Measurements from ENCODE around the gene EP400. TPM values are rescaled to one million over a fixed set of nuclear protein-coding genes. Genes with fewer than 3 reads are reported as not detected.
A peak's percentile ranks its signal among the peaks of the same experiment; 100 is the strongest.

The EP400 gene
- total and polyA plus RNA-seq, 4 donors = 14.4 to 50.6 (median 30.8) TPM

GRCh38 chr12:131923260-131923659 lies 26.5 kb upstream of the EP400 start:
- peaks cover 3% of the 10 kb centered on the region for H3K4me1 ChIP-seq (ENCODE audit: control insufficient read depth, insufficient read depth, low read length)
- no peak overlapping the region for H3K4me3 ChIP-seq (ENCODE audit: low read depth, low read length)
- DNase-seq (ENCODE audit: low read depth in 4 of 6, low spot score in 6 of 6) = peak in 1 of 6 donors; percentile 6
- 78% methylated on average over 8 of the region's 11 CpGs for WGBS (ENCODE audit: insufficient coverage)
- no peaks in the 10 kb centered on the region for H3K9me3 ChIP-seq (ENCODE audit: control insufficient read depth, insufficient read depth, low read length)
- no peaks in the 10 kb centered on the region for H3K27me3 ChIP-seq (ENCODE audit: control insufficient read depth, insufficient read depth, low read length)
- peaks cover 53% of the 10 kb centered on the region for H3K36me3 ChIP-seq (ENCODE audit: control insufficient read depth, insufficient read depth, low read length)
- no peak overlapping the region for H3K27ac ChIP-seq (ENCODE audit: low read depth, low read length)

- no peaks in the 10 kb centered on the region for H3K27me3 ChIP-seq (ENCODE audit: control insufficient read depth, insufficient read depth, low read length)
- no peak overlapping the region for H3K4me3 ChIP-seq (ENCODE audit: low read depth, low read length)
- peaks cover 16% of the 10 kb centered on the region for H3K4me1 ChIP-seq (ENCODE audit: control insufficient read depth, insufficient read depth, low read length)
- DNase-seq (ENCODE audit: low read depth in 4 of 6, low spot score in 6 of 6) = no peak
- H3K9me3 ChIP-seq (ENCODE audit: control insufficient read depth, insufficient read depth, low read length) = no peaks in the 10 kb centered on the region
- H3K36me3 ChIP-seq (ENCODE audit: control insufficient read depth, insufficient read depth, low read length) = peaks cover 22% of the 10 kb centered on the region
- 95% methylated on average over 18 of the region's 24 CpGs for WGBS (ENCODE audit: insufficient coverage)
- no peak overlapping the region for H3K27ac ChIP-seq (ENCODE audit: low read depth, low read length)
Measured at GRCh38 chr12:131927110-131928079, 22.3 kb upstream of the EP400 start.

DNA sequence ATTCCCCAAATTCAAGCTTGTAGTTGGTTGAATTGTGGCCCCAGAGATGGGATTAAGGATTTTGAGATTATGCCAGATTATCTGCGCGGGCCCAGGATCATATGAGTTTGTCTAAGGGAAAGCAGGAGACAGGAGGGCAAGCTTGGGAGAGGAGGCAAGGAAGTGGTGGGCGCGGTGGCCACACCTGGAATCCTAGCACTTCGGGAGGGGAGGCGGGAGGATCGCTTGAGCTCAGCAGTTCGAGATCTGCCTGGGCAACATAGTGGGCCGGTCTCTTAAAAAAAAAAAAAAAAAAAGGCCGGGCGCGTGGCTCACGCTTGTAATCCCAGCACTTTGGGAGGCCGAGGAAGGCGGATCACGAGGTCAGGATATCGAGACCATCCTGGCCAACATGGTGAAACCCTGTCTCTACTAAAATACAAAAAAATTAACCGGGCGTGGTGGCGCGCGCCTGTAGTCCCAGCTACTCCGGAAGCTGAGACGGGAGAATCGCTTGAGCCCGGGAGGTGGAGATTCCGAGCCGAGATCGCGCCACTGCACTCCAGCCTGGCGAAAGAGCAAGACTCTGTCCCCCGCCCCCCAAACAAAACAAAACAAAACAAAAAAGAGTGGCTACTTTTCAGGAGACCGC lies 21.5 kb upstream of the EP400 start:
- 68% methylated on average over 12 of the region's 33 CpGs for WGBS (ENCODE audit: insufficient coverage)
- H3K36me3 ChIP-seq (ENCODE audit: control insufficient read depth, insufficient read depth, low read length) = peaks cover 21% of the 10 kb centered on the region
- DNase-seq (ENCODE audit: low read depth in 4 of 6, low spot score in 6 of 6) = peak in 2 of 6 donors; percentile 8 to 15
- H3K4me3 ChIP-seq (ENCODE audit: low read depth, low read length) = peak overlapping the region; percentile 46
- no peak overlapping the region for H3K27ac ChIP-seq (ENCODE audit: low read depth, low read length)
- H3K4me1 ChIP-seq (ENCODE audit: control insufficient read depth, insufficient read depth, low read length) = peaks cover 16% of the 10 kb centered on the region
- H3K9me3 ChIP-seq (ENCODE audit: control insufficient read depth, insufficient read depth, low read length) = no peaks in the 10 kb centered on the region
- no peaks in the 10 kb centered on the region for H3K27me3 ChIP-seq (ENCODE audit: control insufficient read depth, insufficient read depth, low read length)

GRCh38 chr12:131928711-131929580 lies 20.8 kb upstream of the EP400 start, which contains the start of gene PUS1:
Gene PUS1 (plus strand): TSS chr12:131929276. CDS start chr12:131929723, 447 bp downstream.
- WGBS (ENCODE audit: insufficient coverage) = under 1% methylated on average over 65 of the region's 84 CpGs
- Histone ChIP-seq H3K36me3 (ENCODE audit: control insufficient read depth, insufficient read depth, low read length) (peaks cover 24% of the 10 kb centered on the region), H3K4me3 (ENCODE audit: low read depth, low read length) (peak within 1 kb of the TSS; percentile 80), H3K9me3 (ENCODE audit: control insufficient read depth, insufficient read depth, low read length) (no peaks in the 10 kb centered on the region), H3K27ac (ENCODE audit: low read depth, low read length) (no peak within 1 kb of the TSS), H3K27me3 (ENCODE audit: control insufficient read depth, insufficient read depth, low read length) (no peaks in the 10 kb centered on the region), H3K4me1 (ENCODE audit: control insufficient read depth, insufficient read depth, low read length) (peaks cover 16% of the 10 kb centered on the region)
- peak; percentile 82 to 98 (median 92) for DNase-seq (ENCODE audit: low read depth in 4 of 6, low spot score in 6 of 6)

DNA sequence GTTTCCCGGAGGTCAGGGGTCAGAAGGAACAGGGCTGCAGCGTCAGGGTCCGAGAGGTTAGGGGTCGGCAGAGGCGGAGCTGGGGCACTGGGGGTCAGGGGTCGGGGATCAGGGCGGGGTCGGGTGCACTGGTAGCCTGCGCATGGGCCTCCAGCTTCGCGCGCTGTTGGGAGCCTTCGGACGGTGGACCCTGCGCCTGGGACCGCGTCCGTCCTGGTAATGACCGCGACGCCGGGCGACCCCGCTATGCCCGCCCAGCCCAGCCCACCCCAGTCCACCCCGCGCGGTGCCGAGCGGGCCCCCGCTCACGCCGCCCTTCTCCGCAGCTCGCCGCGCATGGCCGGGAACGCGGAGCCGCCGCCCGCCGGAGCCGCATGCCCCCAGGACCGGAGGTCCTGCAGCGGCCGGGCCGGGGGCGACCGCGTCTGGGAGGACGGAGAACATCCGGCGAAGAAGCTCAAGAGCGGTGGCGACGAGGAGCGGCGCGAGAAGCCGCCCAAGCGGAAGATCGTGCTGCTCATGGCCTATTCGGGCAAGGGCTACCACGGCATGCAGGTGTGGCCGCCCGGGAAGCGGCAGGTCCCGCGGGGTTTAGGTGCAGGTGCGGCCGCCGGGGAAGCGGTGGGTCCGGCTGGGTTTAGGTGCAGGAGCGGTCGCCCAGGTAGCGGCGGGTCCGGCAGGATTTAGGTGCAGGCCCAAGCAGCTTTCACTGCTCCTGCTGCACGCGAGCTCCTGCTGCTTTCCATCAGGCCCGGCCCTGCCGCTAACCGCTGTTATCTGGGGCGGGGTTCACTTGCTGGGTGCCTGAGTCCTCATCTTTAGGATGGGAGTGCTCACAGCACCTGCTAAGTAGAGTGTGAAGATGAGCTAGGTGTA lies 19.9 kb upstream of the EP400 start:
- H3K27me3 ChIP-seq (ENCODE audit: control insufficient read depth, insufficient read depth, low read length) = no peaks in the 10 kb centered on the region
- H3K4me1 ChIP-seq (ENCODE audit: control insufficient read depth, insufficient read depth, low read length) = peaks cover 16% of the 10 kb centered on the region
- H3K9me3 ChIP-seq (ENCODE audit: control insufficient read depth, insufficient read depth, low read length) = no peaks in the 10 kb centered on the region
- no peak overlapping the region for H3K27ac ChIP-seq (ENCODE audit: low read depth, low read length)
- peak overlapping the region; percentile 80 for H3K4me3 ChIP-seq (ENCODE audit: low read depth, low read length)
- no peak for DNase-seq (ENCODE audit: low read depth in 4 of 6, low spot score in 6 of 6)
- under 1% methylated on average over 87 of the region's 87 CpGs for WGBS (ENCODE audit: insufficient coverage)
- H3K36me3 ChIP-seq (ENCODE audit: control insufficient read depth, insufficient read depth, low read length) = peaks cover 32% of the 10 kb centered on the region

DNA sequence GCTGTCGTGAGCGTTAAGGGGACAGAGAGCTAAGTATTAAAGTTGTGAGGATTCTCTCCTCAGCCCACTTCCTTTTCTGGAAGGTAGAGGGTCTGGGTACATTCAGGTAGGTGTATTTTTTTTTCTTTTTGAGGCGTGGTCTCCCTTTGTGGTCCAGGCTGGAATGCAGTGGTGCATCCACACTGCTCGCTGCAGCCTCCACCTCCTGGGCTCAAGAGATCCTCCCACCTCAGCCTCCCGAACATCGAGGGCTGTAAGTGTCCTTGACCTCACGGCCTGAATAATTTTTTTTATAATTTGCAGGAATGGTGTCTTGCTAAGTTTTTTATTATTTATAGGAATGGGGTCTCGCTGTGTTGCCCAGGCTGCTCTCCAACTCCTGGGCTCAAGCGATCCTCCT lies 19.2 kb upstream of the EP400 start:
- DNase-seq (ENCODE audit: low read depth in 4 of 6, low spot score in 6 of 6) = no peak

DNA sequence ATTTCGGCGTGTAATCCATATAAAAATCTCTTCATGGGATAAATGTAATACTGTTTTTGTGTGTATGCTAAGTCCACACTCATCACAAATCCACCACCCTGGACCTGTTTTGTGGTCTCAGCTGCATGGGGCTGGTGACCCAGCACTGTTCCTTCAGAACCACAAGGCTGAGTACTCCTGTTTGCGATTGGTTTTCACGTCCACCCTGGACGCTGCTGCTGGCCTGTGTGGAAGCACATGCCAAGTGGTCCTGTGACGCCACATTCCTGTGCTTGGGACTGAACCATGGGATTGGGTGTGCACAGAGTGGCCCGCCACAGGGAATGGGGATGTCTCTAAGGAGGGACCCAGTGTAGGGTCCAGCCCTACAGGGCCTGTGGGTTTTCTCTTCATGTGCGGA lies 16.4 kb upstream of the EP400 start:
- no peak for DNase-seq (ENCODE audit: low read depth in 4 of 6, low spot score in 6 of 6)
- no peak overlapping the region for H3K4me3 ChIP-seq (ENCODE audit: low read depth, low read length)
- no peaks in the 10 kb centered on the region for H3K9me3 ChIP-seq (ENCODE audit: control insufficient read depth, insufficient read depth, low read length)
- H3K36me3 ChIP-seq (ENCODE audit: control insufficient read depth, insufficient read depth, low read length) = peaks cover 40% of the 10 kb centered on the region
- H3K27me3 ChIP-seq (ENCODE audit: control insufficient read depth, insufficient read depth, low read length) = no peaks in the 10 kb centered on the region
- peaks cover 12% of the 10 kb centered on the region for H3K4me1 ChIP-seq (ENCODE audit: control insufficient read depth, insufficient read depth, low read length)
- H3K27ac ChIP-seq (ENCODE audit: low read depth, low read length) = no peak overlapping the region
- WGBS (ENCODE audit: insufficient coverage) = 100% methylated on average over 6 of the region's 8 CpGs

More for the DNA sequence above, 19.2 kb upstream of the EP400 start:
- Histone ChIP-seq H3K4me3 (ENCODE audit: low read depth, low read length) (peak overlapping the region; percentile 40), H3K27ac (ENCODE audit: low read depth, low read length) (no peak overlapping the region), H3K27me3 (ENCODE audit: control insufficient read depth, insufficient read depth, low read length) (no peaks in the 10 kb centered on the region), H3K9me3 (ENCODE audit: control insufficient read depth, insufficient read depth, low read length) (no peaks in the 10 kb centered on the region), H3K36me3 (ENCODE audit: control insufficient read depth, insufficient read depth, low read length) (peaks cover 32% of the 10 kb centered on the region), H3K4me1 (ENCODE audit: control insufficient read depth, insufficient read depth, low read length) (peaks cover 16% of the 10 kb centered on the region)
- WGBS (ENCODE audit: insufficient coverage) = 63% methylated on average over 4 of the region's 9 CpGs

- Histone ChIP-seq H3K27me3 (ENCODE audit: control insufficient read depth, insufficient read depth, low read length) (no peaks in the 10 kb centered on the region), H3K9me3 (ENCODE audit: control insufficient read depth, insufficient read depth, low read length) (no peaks in the 10 kb centered on the region), H3K36me3 (ENCODE audit: control insufficient read depth, insufficient read depth, low read length) (peaks cover 48% of the 10 kb centered on the region), H3K4me3 (ENCODE audit: low read depth, low read length) (no peak overlapping the region), H3K4me1 (ENCODE audit: control insufficient read depth, insufficient read depth, low read length) (peaks cover 9% of the 10 kb centered on the region), H3K27ac (ENCODE audit: low read depth, low read length) (no peak overlapping the region)
- WGBS (ENCODE audit: insufficient coverage) = 90% methylated on average over 11 of the region's 11 CpGs
- no peak for DNase-seq (ENCODE audit: low read depth in 4 of 6, low spot score in 6 of 6)
Measured at GRCh38 chr12:131934535-131934934, 15.2 kb upstream of the EP400 start.
